ENCODE results near the gene PTPN23. TPM values are rescaled to one million over a fixed set of nuclear protein-coding genes. Genes with fewer than 3 reads are reported as not detected.

PTPN23 gene
- total and polyA plus RNA-seq, 10 of the 15 experiments (the other 5 are each of a cell fraction or from before 2014, with no cell fraction given): 0.44 to 28.6 (median 4.4) TPM

- TF ChIP-seq, protein P1, sequence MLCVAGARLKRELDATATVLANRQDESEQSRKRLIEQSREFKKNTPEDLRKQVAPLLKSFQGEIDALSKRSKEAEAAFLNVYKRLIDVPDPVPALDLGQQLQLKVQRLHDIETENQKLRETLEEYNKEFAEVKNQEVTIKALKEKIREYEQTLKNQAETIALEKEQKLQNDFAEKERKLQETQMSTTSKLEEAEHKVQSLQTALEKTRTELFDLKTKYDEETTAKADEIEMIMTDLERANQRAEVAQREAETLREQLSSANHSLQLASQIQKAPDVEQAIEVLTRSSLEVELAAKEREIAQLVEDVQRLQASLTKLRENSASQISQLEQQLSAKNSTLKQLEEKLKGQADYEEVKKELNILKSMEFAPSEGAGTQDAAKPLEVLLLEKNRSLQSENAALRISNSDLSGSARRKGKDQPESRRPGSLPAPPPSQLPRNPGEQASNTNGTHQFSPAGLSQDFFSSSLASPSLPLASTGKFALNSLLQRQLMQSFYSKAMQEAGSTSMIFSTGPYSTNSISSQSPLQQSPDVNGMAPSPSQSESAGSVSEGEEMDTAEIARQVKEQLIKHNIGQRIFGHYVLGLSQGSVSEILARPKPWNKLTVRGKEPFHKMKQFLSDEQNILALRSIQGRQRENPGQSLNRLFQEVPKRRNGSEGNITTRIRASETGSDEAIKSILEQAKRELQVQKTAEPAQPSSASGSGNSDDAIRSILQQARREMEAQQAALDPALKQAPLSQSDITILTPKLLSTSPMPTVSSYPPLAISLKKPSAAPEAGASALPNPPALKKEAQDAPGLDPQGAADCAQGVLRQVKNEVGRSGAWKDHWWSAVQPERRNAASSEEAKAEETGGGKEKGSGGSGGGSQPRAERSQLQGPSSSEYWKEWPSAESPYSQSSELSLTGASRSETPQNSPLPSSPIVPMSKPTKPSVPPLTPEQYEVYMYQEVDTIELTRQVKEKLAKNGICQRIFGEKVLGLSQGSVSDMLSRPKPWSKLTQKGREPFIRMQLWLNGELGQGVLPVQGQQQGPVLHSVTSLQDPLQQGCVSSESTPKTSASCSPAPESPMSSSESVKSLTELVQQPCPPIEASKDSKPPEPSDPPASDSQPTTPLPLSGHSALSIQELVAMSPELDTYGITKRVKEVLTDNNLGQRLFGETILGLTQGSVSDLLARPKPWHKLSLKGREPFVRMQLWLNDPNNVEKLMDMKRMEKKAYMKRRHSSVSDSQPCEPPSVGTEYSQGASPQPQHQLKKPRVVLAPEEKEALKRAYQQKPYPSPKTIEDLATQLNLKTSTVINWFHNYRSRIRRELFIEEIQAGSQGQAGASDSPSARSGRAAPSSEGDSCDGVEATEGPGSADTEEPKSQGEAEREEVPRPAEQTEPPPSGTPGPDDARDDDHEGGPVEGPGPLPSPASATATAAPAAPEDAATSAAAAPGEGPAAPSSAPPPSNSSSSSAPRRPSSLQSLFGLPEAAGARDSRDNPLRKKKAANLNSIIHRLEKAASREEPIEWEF (IDR thresholded peaks at IDR 0.05; ENCODE audit: insufficient replicate concordance, low read depth, low read length): no peak
- no peak for TF ChIP-seq PKNOX1 (IDR thresholded peaks at IDR 0.05)
- TF ChIP-seq SIN3A (IDR thresholded peaks at IDR 0.05; ENCODE audit: low read depth, low read length): no peak
- no peak for TF ChIP-seq HDGF (IDR thresholded peaks at IDR 0.05)
- TF ChIP-seq POLR2AphosphoS2 (IDR thresholded peaks at IDR 0.05; ENCODE audit: low read depth, low read length): no peak
- no peak for TF ChIP-seq MTA2 (IDR thresholded peaks at IDR 0.05; ENCODE audit: low read depth)
Measured at GRCh38 chr3:47429476-47430270, 48.9 kb downstream of the PTPN23 start (continued).
